GM18907 (cell line): ENCODE results near the gene SSPN.

Source experiments
- ATAC-seq: cut with Tn5 transposase; IDR thresholded peaks from one replicate; pipeline ENCODE4 v1.9.1; 2021; ENCODE audit warnings: mild to moderate bottlenecking, moderate library complexity; ENCODE audit not compliant: unreplicated experiment

The SSPN gene

DNA sequence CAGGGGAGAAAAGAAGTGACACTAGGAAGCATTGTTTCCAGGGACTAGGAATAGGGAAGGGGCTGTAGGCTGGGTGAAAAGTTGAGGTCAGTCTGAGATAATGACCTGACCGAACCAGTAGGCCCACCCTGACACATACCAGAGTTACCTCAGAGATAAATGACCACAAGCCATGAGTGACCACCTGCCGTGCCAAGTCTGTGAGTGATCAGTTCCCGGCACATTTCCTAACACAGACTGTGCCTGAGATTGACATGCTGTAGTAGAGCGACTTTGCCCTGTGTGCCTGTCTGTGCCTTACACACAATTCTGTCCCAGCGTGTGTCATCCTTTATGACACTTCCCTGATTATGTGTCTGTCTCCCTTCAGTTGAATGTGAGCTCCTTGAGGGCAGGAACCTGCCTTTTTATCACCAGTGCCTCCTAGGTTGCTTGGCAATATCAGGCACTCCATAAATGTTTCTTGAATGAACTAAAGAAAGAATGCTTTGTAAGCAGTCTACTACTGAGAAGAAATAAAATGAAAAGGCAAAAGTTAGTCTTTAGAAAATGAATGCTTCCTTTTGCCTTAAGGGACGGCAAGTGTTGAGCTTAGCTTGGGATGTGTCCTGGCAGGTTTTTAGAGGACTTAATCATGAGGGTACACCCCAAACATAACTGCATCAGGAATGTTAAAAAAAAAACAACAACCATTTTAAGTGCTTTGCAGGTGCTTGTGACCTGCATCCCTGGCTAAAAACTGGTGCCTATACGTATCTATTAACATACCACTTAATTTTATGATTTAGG lies 9.6 kb upstream of the SSPN start:
- ATAC-seq, result no peak

GRCh38 chr12:26187014-26187798 lies 8.2 kb upstream of the SSPN start:
- no peak for ATAC-seq

GRCh38 chr12:26188127-26188526 lies 7.2 kb upstream of the SSPN start:
- no peak for ATAC-seq

DNA sequence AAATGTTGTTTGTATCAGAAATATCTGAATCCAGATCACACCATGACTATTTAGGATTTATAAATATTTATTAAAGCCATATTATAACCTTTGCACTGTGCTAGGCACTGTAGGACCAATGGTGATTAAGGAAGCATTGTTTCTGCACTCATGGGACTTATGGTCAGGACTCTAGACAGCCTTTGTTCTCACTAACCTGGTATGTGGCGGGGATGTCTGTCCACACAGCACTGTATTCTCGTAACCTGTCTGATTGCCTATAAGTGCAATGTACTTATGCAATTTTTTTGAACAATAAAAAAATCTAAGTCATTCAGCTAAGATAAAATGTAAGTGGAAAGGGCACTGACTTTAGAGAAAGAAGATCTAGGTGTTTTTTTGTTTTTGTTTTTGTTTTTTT lies 6.7 kb upstream of the SSPN start:
- no peak for ATAC-seq

DNA sequence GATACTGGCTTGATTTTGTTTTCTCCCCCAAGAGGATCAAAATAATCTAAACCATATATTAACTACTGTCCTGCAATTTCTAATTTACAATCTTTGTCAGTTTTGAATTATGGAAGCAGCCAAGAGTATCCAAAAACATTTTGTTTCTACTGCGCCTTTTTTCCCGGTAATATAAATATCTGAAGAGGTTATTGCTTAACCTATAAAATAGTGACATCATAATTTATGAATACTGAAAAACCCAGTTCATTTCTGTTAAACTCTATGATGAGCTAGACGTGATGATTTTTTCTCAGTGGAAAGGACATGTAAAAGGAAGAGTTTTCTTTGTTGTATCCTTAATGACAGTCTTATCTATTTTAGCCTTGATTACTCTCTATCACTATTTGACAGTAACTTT lies 3.2 kb upstream of the SSPN start:
- no peak for ATAC-seq

- no peak for ATAC-seq
These were observed 1.8 kb upstream of the SSPN start for GRCh38 chr12:26193539-26193938.

DNA sequence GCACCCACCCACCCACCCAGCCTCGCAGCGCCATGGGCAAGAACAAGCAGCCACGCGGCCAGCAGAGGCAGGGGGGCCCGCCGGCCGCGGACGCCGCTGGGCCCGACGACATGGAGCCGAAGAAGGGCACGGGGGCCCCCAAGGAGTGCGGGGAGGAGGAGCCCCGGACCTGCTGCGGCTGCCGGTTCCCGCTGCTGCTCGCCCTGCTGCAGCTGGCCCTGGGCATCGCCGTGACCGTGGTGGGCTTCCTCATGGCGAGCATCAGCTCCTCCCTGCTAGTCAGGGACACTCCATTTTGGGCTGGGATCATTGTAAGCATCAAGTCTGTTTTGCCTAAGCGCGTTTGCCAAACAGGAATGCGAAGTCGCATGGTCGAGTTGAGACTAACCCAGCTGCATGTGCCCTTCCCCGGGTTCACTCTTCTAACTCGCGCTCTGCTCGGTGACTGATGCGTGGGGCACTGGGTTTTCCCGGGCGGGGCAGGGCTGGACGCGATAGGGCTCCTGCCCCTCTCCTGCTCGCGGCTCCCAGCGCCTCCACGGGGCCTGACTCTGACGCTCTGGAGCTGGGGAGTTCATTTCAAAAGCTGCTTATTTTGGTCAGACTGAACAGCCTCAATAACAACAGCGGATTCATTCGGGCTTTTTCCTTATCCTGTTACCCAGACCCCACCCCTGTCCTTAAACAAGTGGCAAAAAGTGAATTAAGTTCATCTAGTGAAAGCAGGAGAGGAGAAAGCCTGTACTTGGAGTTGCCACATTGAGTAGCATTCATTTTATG lies 458 bp downstream of the SSPN start:
- ATAC-seq, result no peak

DNA sequence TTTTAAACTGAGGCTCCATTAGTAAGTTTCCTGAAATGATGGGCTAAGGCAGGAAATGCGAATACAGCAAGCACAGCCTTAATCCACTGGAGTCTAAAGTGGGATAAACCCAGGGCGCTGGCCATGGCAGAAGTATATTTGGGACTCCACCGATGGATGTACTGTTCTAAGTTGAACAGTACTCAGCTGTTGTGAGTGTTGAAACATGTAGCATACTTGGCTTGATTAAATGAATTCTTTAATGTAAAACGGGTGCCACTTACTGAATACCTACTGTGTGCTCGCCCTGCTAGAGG lies 996 bp downstream of the SSPN start:
- ATAC-seq, result no peak

DNA sequence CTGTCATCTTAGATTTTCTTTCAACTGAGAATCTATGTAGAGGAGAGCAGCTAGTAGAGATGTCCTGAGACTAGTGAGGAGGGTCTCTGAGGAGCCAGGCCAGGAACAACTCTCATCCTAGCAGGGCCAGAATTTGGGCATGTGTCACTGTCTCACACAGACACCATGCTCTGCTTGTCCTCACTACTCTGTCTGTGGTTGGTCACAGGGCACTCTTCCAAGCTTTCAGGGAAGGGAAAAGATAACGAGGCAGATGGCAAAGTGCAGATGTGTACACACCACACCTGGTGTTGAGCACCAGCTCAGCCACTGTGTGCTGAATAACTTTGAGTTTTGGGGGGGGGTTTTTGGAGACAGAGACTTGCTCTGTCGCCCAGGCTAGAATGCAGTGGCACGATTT lies 2.5 kb downstream of the SSPN start:
- no peak for ATAC-seq

- ATAC-seq, result no peak
These were observed 3.4 kb downstream of the SSPN start for GRCh38 chr12:26198742-26199141.

DNA sequence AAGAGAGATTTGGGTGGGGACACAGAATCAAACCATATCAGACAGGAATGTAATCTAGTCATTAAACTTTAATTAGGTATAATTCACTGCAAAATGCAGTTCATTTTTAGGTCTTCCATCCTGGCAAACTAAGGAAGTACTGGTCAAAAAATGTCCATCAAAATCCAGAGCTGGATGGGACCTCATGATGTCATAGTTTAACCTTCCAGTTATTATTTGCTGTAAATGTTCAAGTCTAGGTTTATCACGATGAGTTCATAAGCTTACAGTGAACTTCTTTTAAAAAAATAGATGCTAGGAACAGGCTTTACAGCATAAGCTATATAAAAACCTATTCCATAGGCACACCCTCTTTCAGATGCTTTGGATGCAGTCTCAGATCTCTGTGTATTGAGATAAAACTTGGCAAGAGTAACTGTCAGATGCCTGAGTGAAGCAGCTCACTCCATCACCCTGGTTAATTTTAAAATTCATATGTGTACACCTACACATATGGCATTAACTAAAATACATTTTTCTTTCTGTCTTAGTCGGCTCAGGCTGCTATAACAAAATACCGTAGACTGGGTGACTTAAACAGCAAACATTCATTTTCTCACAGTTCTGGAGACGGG lies 7.9 kb downstream of the SSPN start:
- ATAC-seq, result no peak

- no peak for ATAC-seq
These were observed 9.4 kb downstream of the SSPN start for GRCh38 chr12:26204612-26205289.

DNA sequence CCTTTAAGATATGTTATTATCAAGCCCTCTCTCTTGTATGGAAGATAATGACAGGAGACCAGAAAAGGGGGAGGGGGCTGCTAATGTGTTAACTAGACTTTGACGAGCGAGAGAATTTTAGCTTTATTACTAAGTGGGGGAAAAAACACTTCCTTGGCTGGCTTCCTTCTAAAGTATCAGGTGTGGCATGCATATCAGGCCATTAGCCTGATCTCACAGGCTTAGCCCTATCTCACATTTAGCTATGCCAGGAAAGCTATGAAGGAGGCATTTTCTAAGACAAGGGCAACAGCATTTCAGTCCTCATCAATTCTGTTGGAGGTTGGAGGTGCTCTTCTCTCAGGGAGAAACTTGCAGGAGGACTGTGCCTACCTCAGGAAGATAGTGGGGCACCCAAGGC lies 9.9 kb downstream of the SSPN start:
- no peak for ATAC-seq

- no peak for ATAC-seq
These were observed 10.6 kb downstream of the SSPN start for GRCh38 chr12:26205941-26206340.

DNA sequence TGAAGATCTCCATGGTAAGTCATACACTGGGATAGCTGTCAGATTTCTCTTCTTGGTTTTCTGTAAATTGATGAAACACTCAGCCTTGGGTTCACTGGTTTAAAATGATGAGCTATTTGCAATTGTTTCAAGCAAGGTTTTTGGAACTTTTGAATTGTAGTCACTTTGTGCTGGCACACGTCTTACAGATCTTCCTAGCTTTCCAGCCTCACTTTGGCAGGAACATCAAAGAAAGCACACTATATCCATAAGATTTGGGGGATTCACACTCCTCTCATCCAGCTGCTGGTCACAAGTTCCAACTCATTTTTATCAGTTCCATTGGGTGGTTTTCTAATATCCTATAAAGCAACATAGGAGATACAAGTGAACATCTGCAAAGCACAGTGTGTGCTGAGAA lies 16.0 kb downstream of the SSPN start:
- ATAC-seq, result no peak

DNA sequence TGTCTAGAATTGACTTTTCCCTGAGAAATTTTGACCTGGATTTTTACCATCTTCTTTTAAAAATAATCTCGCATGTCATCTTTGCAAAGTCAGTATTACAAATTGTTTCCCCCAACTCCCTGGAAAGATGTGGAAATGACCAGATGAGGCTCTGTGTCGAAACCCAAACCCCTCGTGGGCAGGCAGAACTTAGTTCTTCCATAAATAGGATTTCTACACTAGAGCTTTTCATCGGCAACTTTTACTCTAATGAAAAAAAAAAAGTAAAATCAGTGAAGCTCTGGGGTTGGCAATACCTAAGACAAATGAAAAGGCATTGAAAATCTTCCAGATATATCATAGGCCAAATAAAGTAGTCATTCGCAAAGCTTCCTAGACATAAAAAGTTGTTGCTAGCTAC lies 17.0 kb downstream of the SSPN start:
- ATAC-seq, result no peak

GRCh38 chr12:26212988-26213387 lies 17.6 kb downstream of the SSPN start:
- no peak for ATAC-seq

GRCh38 chr12:26214121-26214520 lies 18.7 kb downstream of the SSPN start:
- no peak for ATAC-seq

- ATAC-seq, result no peak
These were observed 24.4 kb downstream of the SSPN start for GRCh38 chr12:26219736-26220135.

DNA sequence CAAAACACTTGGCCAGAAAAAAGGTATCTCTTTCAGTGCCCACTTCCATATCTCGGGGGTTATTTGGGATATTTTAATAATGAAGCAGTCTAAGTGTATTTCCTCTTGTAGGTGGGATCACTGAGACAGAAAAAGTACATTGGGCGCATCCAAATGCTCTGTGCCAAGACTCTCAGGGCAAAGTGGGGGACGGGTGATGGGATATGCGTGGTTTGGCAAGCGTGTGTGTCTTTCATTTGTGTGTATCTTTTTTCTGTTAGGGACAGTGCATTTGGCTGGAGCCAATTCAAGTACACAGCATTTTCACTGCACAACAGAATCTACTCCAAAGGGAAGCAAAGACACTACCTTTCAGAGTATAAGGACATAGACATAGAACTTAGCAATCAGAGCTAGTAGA lies 29.3 kb downstream of the SSPN start:
- ATAC-seq, result no peak

GRCh38 chr12:26226122-26226521 lies 30.7 kb downstream of the SSPN start:
- ATAC-seq, result no peak
